GM18505 (cell line): ENCODE results near the gene DIAPH2.

ENCODE experiments used
- ATAC-seq: cut with Tn5 transposase; IDR thresholded peaks from one replicate; pipeline ENCODE4 v1.9.1; 2021; ENCODE audit not compliant: unreplicated experiment
- POLR2A ChIP-seq: IDR thresholded peaks from 4 replicates; pipeline ENCODE4 v1.6.1; 2011; ENCODE audit warnings: borderline replicate concordance; ENCODE audit not compliant: insufficient read depth, insufficient read length; ENCODE audit errors: extremely low read depth

DIAPH2 gene

DNA sequence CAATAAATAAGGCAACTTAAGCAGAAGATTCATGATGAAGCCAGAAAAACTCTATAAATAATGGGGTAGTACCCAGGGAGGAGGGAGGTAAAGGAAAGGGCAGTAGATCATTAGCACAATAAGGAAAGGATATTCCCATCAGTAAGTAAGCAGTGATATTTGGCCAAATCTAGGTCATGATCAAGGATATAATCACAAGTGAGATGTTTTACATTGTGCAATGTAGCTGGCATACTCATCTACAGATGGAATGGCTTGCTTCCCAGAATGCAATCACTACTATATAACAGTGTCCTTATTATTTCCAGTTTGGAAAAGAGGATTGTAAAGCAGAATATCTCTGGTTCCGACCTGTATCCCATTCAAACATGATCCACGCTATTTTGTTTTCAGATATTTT, 682.5 kb downstream of the DIAPH2 start:
- ATAC-seq, result no peak
- no peak for TF ChIP-seq POLR2A

DNA sequence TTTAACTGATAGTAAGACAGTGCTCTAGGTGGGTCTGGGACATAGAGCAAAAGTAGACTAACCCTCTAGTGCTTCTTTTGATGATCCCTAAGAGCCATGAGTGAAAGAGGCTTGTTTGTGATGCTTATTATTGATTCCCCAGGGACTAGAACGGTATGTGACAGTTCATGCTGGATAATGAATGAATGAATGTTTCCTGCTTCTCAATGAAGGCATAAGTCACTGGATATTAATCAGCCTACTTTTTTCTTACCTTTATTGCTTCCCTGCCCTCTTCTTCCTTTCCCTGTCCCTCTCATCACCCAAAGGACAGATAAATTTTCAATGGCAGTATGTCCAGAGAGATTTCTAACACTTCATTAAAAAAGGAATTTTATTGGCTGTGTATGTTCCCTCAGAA, 685.3 kb downstream of the DIAPH2 start:
- ATAC-seq, result no peak
- no peak for TF ChIP-seq POLR2A

DNA sequence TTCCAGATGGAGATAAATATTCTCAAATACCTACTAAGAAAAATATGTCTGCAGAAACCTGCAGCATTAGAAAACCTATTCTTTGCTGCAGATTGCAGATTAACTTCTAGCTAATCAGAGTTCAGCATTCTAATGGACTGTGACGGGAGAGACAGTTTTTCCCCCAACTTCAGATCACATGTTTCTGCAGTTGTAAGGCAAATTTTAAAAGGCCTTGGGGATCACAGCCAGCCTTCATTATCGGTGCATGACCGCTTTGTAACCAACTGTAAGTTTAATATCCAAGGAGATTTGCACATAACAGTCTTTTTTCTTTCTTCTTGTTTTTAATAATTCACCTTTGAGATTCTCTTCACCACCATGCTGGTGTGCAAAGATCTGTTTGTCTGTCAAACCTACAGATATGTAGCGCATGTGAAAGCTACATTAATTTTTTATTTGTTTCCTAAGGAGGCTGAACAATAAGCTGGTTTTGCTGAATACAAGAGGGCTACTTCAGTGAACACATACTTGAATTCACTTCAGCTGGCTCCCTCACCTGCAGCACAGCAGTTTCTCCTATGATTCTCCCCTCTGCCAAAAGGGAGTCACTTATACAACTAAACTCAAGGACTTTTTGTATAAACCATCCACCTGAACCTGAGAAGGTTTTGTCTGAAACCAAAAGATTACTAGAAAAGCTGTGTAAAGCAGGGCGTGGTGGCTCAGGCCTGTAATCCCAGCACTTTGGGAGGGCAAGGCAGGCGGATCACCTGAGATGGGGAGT, 687.5 kb downstream of the DIAPH2 start:
- TF ChIP-seq POLR2A, result no peak
- no peak for ATAC-seq

DNA sequence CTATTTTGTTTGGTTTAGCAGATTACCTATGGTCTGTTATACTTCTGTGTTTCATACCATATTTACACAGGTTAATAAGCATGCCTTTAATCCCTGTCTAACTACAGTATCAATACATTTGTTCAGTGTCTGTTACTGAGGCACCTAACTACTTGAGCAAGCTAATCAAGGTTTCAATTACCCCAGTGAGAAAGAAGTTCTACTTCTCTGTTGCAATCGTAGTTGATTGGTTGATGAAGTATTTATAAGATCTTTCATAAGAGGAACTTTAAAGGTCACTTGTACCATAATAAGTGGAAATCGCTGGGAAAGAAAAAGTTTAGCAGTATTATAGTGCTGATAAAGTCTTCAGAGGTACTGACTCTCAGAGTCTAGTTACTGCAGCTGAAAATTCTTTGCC, 689.6 kb downstream of the DIAPH2 start:
- no peak for ATAC-seq
- no peak for TF ChIP-seq POLR2A

DNA sequence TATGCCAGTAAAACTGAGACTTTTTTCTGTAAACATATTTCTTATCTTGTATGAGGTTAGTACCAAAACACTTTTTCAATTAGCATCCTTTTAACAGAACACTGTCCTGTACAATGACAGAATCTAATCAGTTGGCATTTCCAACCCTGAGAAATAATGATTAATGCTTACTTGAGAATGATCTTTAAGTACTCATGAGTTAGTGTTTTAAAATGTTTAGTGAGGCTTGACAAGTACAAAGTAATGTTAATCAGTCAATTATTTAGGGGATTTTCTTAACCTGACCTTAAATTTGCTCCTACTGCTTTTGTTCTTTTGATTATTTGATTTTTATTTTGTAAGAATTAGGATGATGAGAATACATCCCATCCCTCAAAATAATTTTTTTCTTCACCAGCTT, 695.6 kb downstream of the DIAPH2 start:
- ATAC-seq, result no peak

DNA sequence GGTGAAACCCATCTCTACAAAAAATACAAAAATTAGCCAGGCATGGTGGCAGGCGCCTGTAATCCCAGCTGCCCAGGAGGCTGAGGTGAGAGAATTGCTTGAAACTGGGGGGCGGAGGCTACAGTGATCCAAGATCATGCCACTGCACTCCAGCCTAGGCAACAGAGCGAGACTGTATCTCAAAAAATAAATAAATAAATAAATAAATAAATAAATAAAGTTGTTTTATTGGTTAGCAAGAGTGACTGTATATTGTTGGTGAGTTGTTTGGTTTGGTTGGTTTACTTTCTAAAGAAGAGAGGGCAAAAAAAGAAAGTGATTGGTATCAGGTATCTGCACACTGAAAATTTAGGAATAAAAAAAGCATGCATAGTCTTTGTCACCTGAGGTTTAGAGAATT, 700.0 kb downstream of the DIAPH2 start:
- TF ChIP-seq POLR2A, result no peak
- no peak for ATAC-seq

More for the DNA sequence above, 695.6 kb downstream of the DIAPH2 start:
- TF ChIP-seq POLR2A, result no peak

DNA sequence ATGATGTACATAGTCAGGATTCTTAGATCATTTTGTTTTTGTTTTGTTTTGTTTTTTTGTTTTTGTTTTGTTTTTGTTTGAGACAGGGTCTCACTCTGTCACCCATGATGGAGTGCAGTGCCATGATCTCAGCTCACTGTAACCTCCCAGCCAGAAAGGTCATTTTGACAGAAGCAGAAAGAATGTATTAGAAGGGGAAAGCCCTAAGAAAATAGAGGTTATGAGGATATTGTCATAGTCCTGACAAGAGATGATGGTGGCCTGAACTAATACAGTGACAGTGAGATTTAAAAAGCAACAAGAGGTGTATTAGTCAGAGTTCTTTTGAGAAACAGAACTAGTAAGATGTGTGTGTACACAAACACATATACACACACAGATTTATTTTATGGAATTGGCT, 702.4 kb downstream of the DIAPH2 start:
- no peak for ATAC-seq
- TF ChIP-seq POLR2A, result no peak

DNA sequence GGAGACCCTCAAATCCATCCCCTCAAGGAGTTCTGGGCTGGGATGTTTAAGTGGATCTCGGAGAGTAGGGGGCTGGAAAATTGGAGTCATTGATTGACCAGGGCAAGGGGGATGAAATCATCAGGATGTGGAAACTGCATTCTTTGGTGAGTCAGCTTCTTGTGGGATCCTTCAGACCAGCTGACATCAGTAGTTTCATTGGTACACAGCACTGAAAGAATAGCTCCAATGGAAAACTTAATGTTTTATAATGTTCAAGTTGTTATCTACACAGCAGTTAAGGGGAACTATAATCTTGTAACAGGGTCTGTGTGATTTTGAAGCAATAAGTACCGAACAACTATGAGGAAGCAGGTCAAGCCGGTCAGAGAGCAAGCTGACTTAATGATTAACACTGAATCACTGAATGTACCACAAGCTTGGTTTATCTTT, 705.1 kb downstream of the DIAPH2 start:
- no peak for TF ChIP-seq POLR2A
- ATAC-seq, result no peak

DNA sequence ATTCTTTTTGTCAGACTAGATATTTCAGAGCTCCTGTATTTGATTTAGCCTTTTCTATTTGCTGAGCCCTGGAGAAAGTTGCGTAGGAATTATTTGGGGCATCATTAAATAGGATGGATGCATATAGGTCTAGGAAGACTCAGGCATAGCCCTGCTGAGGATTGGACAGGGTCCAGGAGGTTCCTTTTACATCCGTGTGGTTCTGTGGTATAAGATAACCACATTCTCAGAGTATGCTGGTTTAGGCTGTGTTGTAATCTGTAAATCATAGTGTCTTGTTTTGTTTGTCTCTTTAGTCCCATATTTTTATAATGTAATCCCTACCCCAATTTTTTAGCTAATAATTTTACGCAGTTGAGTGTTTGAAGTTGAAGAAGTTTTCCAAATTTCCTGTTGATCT, 712.7 kb downstream of the DIAPH2 start:
- TF ChIP-seq POLR2A, result no peak
- no peak for ATAC-seq

DNA sequence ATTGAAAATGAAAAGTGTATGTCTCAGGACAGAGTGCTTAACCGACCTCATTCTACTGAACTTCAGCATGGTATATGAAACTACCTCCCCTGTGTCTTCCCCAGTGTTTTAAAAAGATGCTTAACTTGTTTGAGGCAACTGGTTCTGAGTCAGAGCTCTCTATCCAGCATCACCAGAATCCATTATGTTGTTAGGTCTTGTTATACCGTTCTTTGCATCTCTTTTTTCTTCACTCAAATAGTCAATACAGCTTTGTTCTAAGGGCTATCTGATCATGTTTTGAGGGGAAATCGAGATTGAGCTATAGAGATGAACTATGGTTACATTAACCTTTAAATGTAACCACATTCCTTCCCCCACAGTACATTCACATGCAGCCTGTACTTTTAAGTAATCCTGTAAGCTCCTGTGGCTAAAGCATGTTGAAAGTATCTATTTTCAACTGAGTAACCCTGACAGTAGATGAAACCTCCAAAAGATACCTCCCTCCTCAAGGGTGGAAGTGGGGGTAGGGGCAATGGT, 713.4 kb downstream of the DIAPH2 start:
- ATAC-seq, result peak; percentile 46
- TF ChIP-seq POLR2A, result no peak

DNA sequence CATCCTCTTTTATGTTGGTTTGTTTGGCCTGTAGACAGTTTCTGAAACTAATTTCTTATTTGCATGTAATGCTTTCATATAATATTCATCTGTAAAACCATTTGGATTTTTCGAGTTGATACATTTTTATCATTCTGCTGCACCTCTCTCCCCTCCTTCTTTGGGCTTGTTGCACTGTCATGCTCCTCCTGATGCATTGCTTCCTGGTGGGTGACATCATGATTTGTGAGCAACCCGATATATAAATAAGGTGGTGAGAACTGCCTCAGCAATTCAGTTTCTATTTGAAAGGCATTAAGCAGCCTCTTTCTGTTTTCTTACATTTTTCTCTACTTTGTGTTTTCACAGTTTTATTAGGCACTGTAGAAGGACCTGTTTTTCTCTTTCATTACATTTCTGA, 714.8 kb downstream of the DIAPH2 start:
- ATAC-seq, result no peak
- TF ChIP-seq POLR2A, result no peak

DNA sequence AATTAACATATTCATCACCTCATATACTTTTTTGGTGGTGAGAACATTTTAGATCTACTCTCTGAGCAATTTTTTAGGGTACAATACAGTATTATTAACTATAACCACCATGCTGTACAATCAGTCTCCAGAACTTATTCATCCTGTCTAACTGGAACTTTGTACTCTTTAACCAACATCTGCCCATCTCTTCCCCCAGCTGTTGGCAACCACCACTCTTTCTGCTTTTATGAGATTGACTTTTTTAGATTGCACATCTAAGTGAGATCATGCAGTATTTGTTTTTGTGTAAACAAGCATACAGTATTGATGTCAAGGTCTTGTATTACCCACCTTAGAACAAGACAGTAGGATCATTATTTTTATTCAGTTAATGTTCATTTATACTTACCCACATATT, 715.9 kb downstream of the DIAPH2 start:
- no peak for TF ChIP-seq POLR2A
- ATAC-seq, result no peak

DNA sequence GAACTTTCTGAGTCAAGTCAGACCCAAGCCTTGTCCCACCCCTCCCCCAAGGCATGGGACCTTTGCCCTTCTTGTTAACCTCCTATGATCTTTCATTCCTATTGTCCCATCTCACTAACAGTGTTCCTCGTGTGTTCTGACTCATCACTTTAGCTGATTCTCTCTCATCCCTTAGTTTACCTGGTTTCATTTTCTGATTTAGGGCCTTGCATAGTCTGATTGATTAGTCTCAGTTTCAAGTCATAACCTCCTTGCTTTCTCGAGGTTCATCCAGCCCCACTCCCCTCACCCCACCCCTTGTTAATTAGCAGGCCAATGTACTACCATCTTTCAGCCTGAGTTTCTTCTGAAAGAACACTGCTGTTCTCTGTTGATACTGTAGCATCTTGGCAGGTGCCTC, 716.5 kb downstream of the DIAPH2 start:
- TF ChIP-seq POLR2A, result no peak
- peak; percentile 60 for ATAC-seq

DNA sequence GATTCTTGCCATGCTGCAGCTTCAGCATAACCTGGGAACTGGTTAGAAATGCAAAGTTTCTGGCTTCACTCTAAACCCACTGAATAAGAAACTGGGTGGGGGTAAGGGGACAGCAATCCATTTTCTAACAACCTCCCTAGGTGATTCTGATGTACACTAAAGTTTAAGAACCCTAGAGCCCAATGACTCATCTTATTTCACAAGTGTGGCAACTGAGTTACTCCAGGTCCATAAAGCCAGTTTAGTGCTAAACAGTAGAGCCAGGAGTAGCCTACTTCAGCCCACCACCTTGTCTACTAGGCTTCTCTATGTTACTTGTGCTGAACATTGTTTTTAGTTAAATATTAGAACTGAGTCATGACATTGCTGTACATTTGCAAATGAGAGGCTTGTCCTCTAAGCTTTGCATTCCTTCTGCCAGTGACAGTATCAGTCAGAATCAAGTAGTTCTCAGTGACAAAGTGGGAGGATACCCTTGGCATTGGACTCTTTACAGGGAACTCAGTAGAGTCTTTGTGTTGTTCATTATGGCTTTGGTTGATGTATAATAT, 717.0 kb downstream of the DIAPH2 start:
- ATAC-seq, result no peak

More for the DNA sequence above, 717.0 kb downstream of the DIAPH2 start:
- TF ChIP-seq POLR2A, result no peak
